Glutamatergic neuron (in vitro differentiated cells): ENCODE data around the gene SSBP3. TPM values are rescaled to one million over a fixed set of nuclear protein-coding genes. Genes with fewer than 3 reads are reported as not detected.

Experiments used
- DNase-seq: peaks from one replicate; pipeline ENCODE4 v3.0.0; 2022
- H3K27ac Mint-ChIP-seq: one replicate; pipeline ENCODE4 v1.8.0; 2020; ENCODE audit warnings: mild to moderate bottlenecking, mixed read lengths, inconsistent platforms; ENCODE audit not compliant: unreplicated experiment
- H3K27me3 Mint-ChIP-seq: one replicate; pipeline ENCODE4 v1.8.0; 2020; ENCODE audit warnings: mild to moderate bottlenecking, moderate library complexity, mixed read lengths, inconsistent platforms; ENCODE audit not compliant: unreplicated experiment
- H3K36me3 Mint-ChIP-seq: one replicate; pipeline ENCODE4 v1.8.0; 2020; ENCODE audit warnings: mild to moderate bottlenecking, mixed read lengths, inconsistent platforms; ENCODE audit not compliant: unreplicated experiment
- H3K4me1 Mint-ChIP-seq: one replicate; pipeline ENCODE4 v1.8.0; 2020; ENCODE audit warnings: mild to moderate bottlenecking, low read depth, mixed read lengths, inconsistent platforms; ENCODE audit not compliant: unreplicated experiment
- H3K4me3 Mint-ChIP-seq: one replicate; pipeline ENCODE4 v1.8.0; 2020; ENCODE audit warnings: mild to moderate bottlenecking, mixed read lengths, inconsistent platforms; ENCODE audit not compliant: unreplicated experiment
- H3K9me3 Mint-ChIP-seq: one replicate; pipeline ENCODE4 v1.8.0; 2020; ENCODE audit warnings: mild to moderate bottlenecking, moderate library complexity, mixed read lengths, inconsistent platforms; ENCODE audit not compliant: unreplicated experiment
- CTCF ChIP-seq: fragments of 200-600 bp; sonication (generic); IDR thresholded peaks from one replicate; pipeline ENCODE4 v1.5.0; 2021; ENCODE audit not compliant: partially characterized antibody, unreplicated experiment
- total RNA-seq: library from RNA; stranded (reverse); fragmentation: NEBNext Ultra II Directional; extraction: Animal tissue kit (Norgen Biotek cat#: 25700); gene quantifications from one replicate; pipeline ENCODE4 v1.2.1, GENCODE V29; 2021; ENCODE audit not compliant: unreplicated experiment

SSBP3 gene
- total RNA-seq, 1 donor from 2014 or later, result 608 TPM

- Mint-ChIP-seq H3K4me3 (no peak overlapping the region), H3K36me3 (peaks cover under 1% of the 10 kb centered on the region), H3K9me3 (peaks cover 52% of the 10 kb centered on the region), H3K27ac (peak overlapping the region; percentile 66), H3K27me3 (peaks cover 43% of the 10 kb centered on the region), H3K4me1 (peaks cover 48% of the 10 kb centered on the region)
- TF ChIP-seq CTCF, result no peak
- no peak for DNase-seq
Observed at GRCh38 chr1:54249819-54250435, 156.3 kb downstream of the SSBP3 start.

- Mint-ChIP-seq H3K36me3 (peaks cover 7% of the 10 kb centered on the region), H3K9me3 (peaks cover 52% of the 10 kb centered on the region), H3K4me1 (peaks cover 44% of the 10 kb centered on the region), H3K27ac (peak overlapping the region; percentile 71), H3K27me3 (peaks cover 48% of the 10 kb centered on the region), H3K4me3 (peak overlapping the region; percentile 51)
- no peak for DNase-seq
- TF ChIP-seq CTCF, result no peak
Observed at GRCh38 chr1:54248966-54249365, 157.2 kb downstream of the SSBP3 start.

- Mint-ChIP-seq H3K36me3 (peaks cover 11% of the 10 kb centered on the region), H3K9me3 (peaks cover 55% of the 10 kb centered on the region), H3K27me3 (peaks cover 52% of the 10 kb centered on the region), H3K4me1 (peaks cover 40% of the 10 kb centered on the region), H3K4me3 (no peak overlapping the region), H3K27ac (peak overlapping the region; percentile 55)
- TF ChIP-seq CTCF, result no peak
- no peak for DNase-seq
Observed at GRCh38 chr1:54247863-54248515, 158.2 kb downstream of the SSBP3 start.

- no peak for TF ChIP-seq CTCF
- peaks cover 38% of the 10 kb centered on the region for H3K4me1 Mint-ChIP-seq
- no peak overlapping the region for H3K4me3 Mint-ChIP-seq
- H3K9me3 Mint-ChIP-seq, result peaks cover 54% of the 10 kb centered on the region
- H3K27ac Mint-ChIP-seq, result peak overlapping the region; percentile 77
- peaks cover 12% of the 10 kb centered on the region for H3K36me3 Mint-ChIP-seq
- H3K27me3 Mint-ChIP-seq, result peaks cover 49% of the 10 kb centered on the region
- DNase-seq, result no peak
Observed at GRCh38 chr1:54246116-54246721, 160.0 kb downstream of the SSBP3 start.

GRCh38 chr1:54245501-54245900, 160.7 kb downstream of the SSBP3 start:
- H3K27me3 Mint-ChIP-seq, result peaks cover 54% of the 10 kb centered on the region
- DNase-seq, result no peak
- H3K4me1 Mint-ChIP-seq, result peaks cover 40% of the 10 kb centered on the region
- peaks cover 12% of the 10 kb centered on the region for H3K36me3 Mint-ChIP-seq
- H3K4me3 Mint-ChIP-seq, result no peak overlapping the region
- TF ChIP-seq CTCF, result no peak
- H3K9me3 Mint-ChIP-seq, result peaks cover 55% of the 10 kb centered on the region
- peak overlapping the region; percentile 77 for H3K27ac Mint-ChIP-seq
